Large intestine (tissue), 3 donors: ENCODE results near the gene TAF1C. TPM values are rescaled to one million over a fixed set of nuclear protein-coding genes. Genes with fewer than 3 reads are reported as not detected.

Experiments used
- DNase-seq, 2 donors: peaks; one replicate each; pipeline versions ENCODE4 v3.0.0 to v3.0.0-alpha.2; 2013
- H3K27ac ChIP-seq: one replicate; pipeline ENCODE4 v1.5.1; 2013; ENCODE audit warnings: low read length
- H3K27me3 ChIP-seq: 2 replicates; pipeline ENCODE4 v1.6.1; 2013; ENCODE audit warnings: low read length; ENCODE audit not compliant: control insufficient read depth, insufficient read depth
- H3K36me3 ChIP-seq: 2 replicates; pipeline ENCODE4 v1.6.1; 2013; ENCODE audit warnings: low read length; ENCODE audit not compliant: control insufficient read depth, insufficient read depth
- H3K4me1 ChIP-seq: one replicate; pipeline ENCODE4 v1.6.1; 2013; ENCODE audit warnings: low read length; ENCODE audit not compliant: control insufficient read depth, insufficient read depth
- H3K4me3 ChIP-seq: one replicate; pipeline ENCODE4 v1.5.1; 2013; ENCODE audit warnings: low read length
- H3K9me3 ChIP-seq: one replicate; pipeline ENCODE4 v1.6.1; 2013; ENCODE audit warnings: mild to moderate bottlenecking, low read depth, low read length, moderate library complexity; ENCODE audit not compliant: control insufficient read depth
- WGBS: methylation state at CpG from one replicate; pipeline ENCODE4 v1.1.5; 2013; ENCODE audit warnings: low lambda C conversion rate; ENCODE audit not compliant: insufficient coverage; 5-methylcytosine and 5-hydroxymethylcytosine counted together
- polyA plus RNA-seq: library from polyadenylated mRNA; unstranded; fragments of 120-200 nt; gene quantifications from one replicate; pipeline ENCODE4 v1.2.1, GENCODE V29; 2013

The TAF1C gene
- polyA plus RNA-seq, 1 donor = 46.7 TPM

DNA sequence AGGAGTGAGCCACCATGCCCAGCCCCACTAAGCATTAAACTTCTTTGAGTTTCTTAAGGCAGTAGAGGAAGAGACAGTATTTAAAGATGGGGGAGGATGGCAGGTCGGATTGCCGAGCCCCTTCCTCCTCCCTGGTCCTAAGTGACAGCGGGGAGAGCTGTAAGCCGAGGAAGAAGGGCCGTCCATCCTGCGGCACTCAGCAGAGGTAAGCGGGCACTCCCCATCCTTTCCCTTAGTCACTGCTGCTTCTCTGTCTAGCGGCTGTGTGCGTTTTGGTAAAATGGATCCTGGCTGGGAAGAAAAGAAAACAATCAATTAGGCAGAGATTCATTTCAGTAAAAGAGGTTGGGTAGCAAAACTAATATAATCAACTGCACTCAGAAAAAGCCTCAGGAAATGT, 27.9 kb downstream of the TAF1C start:
- Histone ChIP-seq H3K27ac (no peak overlapping the region), H3K4me3 (no peak overlapping the region), H3K27me3 (peaks cover 14% of the 10 kb centered on the region), H3K36me3 (no peaks in the 10 kb centered on the region), H3K4me1 (no peaks in the 10 kb centered on the region), H3K9me3 (no peaks in the 10 kb centered on the region)
- 32% methylated on average over 2 of the region's 9 CpGs for WGBS
- DNase-seq = no peak

DNA sequence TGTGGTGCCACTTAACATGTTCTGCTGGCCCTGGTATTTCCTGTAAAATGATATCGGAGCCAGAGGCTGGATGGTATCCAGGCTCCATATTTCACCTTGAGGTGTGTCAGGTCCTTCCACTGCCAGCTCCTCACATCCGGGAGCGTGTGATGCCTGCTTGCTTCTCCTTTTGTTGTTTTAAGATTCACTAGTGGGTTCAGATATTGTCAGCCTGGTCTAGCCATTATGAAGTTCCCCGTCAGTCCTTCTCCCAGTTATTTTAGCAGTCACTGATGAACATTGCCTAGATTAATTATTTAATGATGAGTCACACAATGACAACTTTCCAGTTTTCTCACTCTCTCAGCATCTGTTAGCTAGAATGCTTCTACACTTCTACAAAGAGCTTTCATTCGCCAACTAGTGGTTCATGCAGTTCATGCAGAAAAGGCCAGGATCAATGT, 30.5 kb downstream of the TAF1C start:
- 80% methylated on average over 1 of the region's 5 CpGs for WGBS
- no peaks in the 10 kb centered on the region for H3K36me3 ChIP-seq
- no peak for DNase-seq
- peaks cover 14% of the 10 kb centered on the region for H3K27me3 ChIP-seq
- no peaks in the 10 kb centered on the region for H3K4me1 ChIP-seq
- H3K9me3 ChIP-seq = no peaks in the 10 kb centered on the region
- H3K27ac ChIP-seq = no peak overlapping the region
- H3K4me3 ChIP-seq = no peak overlapping the region

- DNase-seq = no peak
- Histone ChIP-seq H3K4me3 (no peak overlapping the region), H3K36me3 (no peaks in the 10 kb centered on the region), H3K9me3 (no peaks in the 10 kb centered on the region), H3K27me3 (peaks cover 9% of the 10 kb centered on the region), H3K27ac (no peak overlapping the region), H3K4me1 (no peaks in the 10 kb centered on the region)
- 97% methylated on average over 3 of the region's 6 CpGs for WGBS
Observed at GRCh38 chr16:84155771-84156170, 31.1 kb downstream of the TAF1C start.

DNA sequence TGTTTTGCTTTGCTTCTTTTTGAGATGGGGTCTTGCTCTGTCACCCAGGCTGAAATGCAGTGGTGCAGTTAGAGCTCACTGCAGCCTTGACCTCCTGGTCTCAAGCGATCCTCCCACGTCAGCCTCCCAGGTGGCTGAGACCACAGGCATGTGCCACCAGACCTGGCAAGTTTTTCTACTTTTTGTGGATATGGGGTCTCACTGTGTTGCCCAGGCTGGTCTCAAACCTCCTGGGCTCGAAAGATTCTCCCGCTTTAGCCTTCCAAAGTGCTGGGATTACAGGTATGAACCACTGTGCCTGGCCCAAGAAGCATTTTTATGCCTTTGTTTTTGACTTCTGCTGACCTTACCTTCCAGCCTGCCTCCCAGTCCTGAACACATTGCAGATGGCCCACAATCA, 31.6 kb downstream of the TAF1C start:
- WGBS = no CpG with 5 or more reads among the region's 4 CpGs
- no peak overlapping the region for H3K27ac ChIP-seq
- no peak for DNase-seq

GRCh38 chr16:84153660-84154214, 33.1 kb downstream of the TAF1C start:
- DNase-seq = no peak
- H3K27me3 ChIP-seq = peaks cover 1% of the 10 kb centered on the region
- 82% methylated on average over 2 of the region's 8 CpGs for WGBS
- no peaks in the 10 kb centered on the region for H3K4me1 ChIP-seq
- no peak overlapping the region for H3K27ac ChIP-seq
- no peak overlapping the region for H3K4me3 ChIP-seq
- H3K9me3 ChIP-seq = no peaks in the 10 kb centered on the region
- no peaks in the 10 kb centered on the region for H3K36me3 ChIP-seq

More for the DNA sequence above, 31.6 kb downstream of the TAF1C start:
- Histone ChIP-seq H3K9me3 (no peaks in the 10 kb centered on the region), H3K4me3 (no peak overlapping the region), H3K4me1 (no peaks in the 10 kb centered on the region), H3K36me3 (no peaks in the 10 kb centered on the region), H3K27me3 (peaks cover 9% of the 10 kb centered on the region)

GRCh38 chr16:84150926-84151325, 35.9 kb downstream of the TAF1C start:
- DNase-seq = no peak
- Histone ChIP-seq H3K36me3 (no peaks in the 10 kb centered on the region), H3K4me1 (no peaks in the 10 kb centered on the region), H3K9me3 (no peaks in the 10 kb centered on the region), H3K4me3 (no peak overlapping the region), H3K27me3 (peaks cover 5% of the 10 kb centered on the region), H3K27ac (no peak overlapping the region)
- no CpG with 5 or more reads among the region's 3 CpGs for WGBS

- no peak within 1 kb of the TSS for H3K27ac ChIP-seq
Observed at GRCh38 chr16:84144859-84145639, 41.8 kb downstream of the TAF1C start, which contains the start of the genes DNAAF1 and HSDL1. Gene DNAAF1, plus strand, starts transcription at chr16:84145308. Its CDS starts 133 bp downstream, at chr16:84145441. Gene HSDL1, minus strand, starts transcription at chr16:84145177. Its CDS starts 13,856 bp downstream, at chr16:84131321.

GRCh38 chr16:84144209-84144858, 42.5 kb downstream of the TAF1C start:
- peak in 1 of 2 donors; percentile 44 for DNase-seq
- Histone ChIP-seq H3K36me3 (no peaks in the 10 kb centered on the region), H3K4me1 (no peaks in the 10 kb centered on the region), H3K27ac (no peak overlapping the region), H3K9me3 (no peaks in the 10 kb centered on the region), H3K4me3 (peak overlapping the region; percentile 82), H3K27me3 (peaks cover 6% of the 10 kb centered on the region)
- WGBS = no CpG with 5 or more reads among the region's 39 CpGs

More at GRCh38 chr16:84144859-84145639, 41.8 kb downstream of the TAF1C start, which contains the start of the genes DNAAF1 and HSDL1:
- Histone ChIP-seq H3K9me3 (no peaks in the 10 kb centered on the region), H3K4me1 (no peaks in the 10 kb centered on the region), H3K36me3 (no peaks in the 10 kb centered on the region), H3K4me3 (peak within 1 kb of the TSS; percentile 82), H3K27me3 (peaks cover 6% of the 10 kb centered on the region)
- WGBS = no CpG with 5 or more reads among the region's 89 CpGs
- peak; percentile 89 to 90 for DNase-seq

DNA sequence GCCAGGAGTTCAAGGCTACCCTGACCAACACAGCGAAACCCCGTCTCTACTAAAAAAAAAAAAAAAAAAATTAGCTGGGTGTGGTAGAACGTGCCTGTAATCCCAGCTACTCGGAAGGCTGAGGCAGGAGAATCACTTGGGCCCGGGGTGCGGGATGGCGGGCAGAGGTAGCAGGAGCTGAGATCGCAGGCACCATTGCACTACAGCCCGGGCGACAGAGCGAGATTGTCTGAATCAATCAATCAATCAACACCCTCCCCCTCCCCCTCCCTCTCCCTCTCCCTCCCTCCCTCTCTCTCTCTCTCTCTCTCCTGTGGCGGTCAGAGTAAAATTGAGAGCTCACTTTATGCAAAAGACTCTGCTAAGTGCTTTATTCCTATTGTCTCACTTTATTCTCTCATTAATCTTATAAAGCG, 43.1 kb downstream of the TAF1C start:
- H3K36me3 ChIP-seq = no peaks in the 10 kb centered on the region
- peaks cover 6% of the 10 kb centered on the region for H3K27me3 ChIP-seq
- WGBS = no CpG with 5 or more reads among the region's 13 CpGs
- H3K9me3 ChIP-seq = no peaks in the 10 kb centered on the region
- DNase-seq = peak in 1 of 2 donors; percentile 10
- peak overlapping the region; percentile 82 for H3K4me3 ChIP-seq
- H3K27ac ChIP-seq = no peak overlapping the region
- H3K4me1 ChIP-seq = peaks cover 5% of the 10 kb centered on the region

GRCh38 chr16:84143081-84143480, 43.8 kb downstream of the TAF1C start:
- WGBS = no CpG with 5 or more reads among the region's 1 CpG

More at GRCh38 chr16:84143081-84143480, 43.8 kb downstream of the TAF1C start:
- Histone ChIP-seq H3K36me3 (no peaks in the 10 kb centered on the region), H3K27ac (no peak overlapping the region), H3K9me3 (no peaks in the 10 kb centered on the region), H3K27me3 (peaks cover 6% of the 10 kb centered on the region), H3K4me3 (no peak overlapping the region), H3K4me1 (peaks cover 5% of the 10 kb centered on the region)
- no peak for DNase-seq
